HG02840 (cell line): ENCODE measurements around the gene PCGF6.
"Not testable (repeated sequence)": the region's sequence is repeated elsewhere in the genome, so short reads cannot be mapped to it uniquely, and the experiment has no call there.

Source experiments
- ATAC-seq: cut with Tn5 transposase; IDR thresholded peaks from one replicate; pipeline ENCODE4 v1.9.1; 2021; ENCODE audit warnings: mild to moderate bottlenecking, moderate library complexity, moderate number of reproducible peaks; ENCODE audit not compliant: unreplicated experiment, low FRiP score

Gene PCGF6, protein sequence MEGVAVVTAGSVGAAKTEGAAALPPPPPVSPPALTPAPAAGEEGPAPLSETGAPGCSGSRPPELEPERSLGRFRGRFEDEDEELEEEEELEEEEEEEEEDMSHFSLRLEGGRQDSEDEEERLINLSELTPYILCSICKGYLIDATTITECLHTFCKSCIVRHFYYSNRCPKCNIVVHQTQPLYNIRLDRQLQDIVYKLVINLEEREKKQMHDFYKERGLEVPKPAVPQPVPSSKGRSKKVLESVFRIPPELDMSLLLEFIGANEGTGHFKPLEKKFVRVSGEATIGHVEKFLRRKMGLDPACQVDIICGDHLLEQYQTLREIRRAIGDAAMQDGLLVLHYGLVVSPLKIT

DNA sequence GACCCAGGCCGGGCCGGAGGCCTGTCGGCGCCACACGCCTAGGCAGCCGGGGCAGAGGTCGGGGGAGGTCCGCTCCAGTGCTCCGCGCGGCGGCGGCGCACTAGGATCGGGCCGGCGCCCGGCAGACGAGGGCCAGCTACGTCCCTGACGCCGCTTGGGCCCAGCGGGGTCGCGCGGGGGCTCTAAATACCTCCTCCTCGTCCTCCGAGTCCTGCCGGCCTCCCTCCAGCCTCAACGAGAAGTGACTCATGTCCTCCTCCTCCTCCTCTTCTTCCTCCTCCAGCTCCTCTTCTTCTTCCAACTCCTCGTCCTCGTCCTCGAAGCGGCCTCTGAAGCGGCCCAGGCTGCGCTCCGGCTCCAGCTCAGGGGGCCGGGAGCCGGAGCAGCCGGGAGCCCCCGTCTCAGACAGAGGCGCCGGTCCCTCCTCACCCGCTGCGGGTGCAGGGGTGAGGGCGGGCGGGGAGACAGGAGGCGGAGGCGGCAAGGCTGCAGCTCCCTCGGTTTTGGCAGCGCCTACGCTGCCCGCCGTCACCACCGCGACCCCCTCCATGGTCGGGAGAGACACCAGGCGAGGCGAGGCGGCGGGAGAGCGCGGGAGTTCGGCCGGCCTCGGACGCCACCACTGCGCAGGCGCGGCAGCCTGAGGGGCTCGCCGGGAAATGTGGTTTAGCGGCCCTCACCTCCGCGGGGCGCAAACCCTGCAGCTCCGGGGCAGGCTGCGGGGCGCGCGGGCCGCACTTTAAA is at the start of gene PCGF6:
TSS of gene PCGF6 (minus strand) at position 624 of the 744 bp plus-strand sequence. CDS start at position 550, 74 bp downstream.
- ATAC-seq = peak; percentile 84

DNA sequence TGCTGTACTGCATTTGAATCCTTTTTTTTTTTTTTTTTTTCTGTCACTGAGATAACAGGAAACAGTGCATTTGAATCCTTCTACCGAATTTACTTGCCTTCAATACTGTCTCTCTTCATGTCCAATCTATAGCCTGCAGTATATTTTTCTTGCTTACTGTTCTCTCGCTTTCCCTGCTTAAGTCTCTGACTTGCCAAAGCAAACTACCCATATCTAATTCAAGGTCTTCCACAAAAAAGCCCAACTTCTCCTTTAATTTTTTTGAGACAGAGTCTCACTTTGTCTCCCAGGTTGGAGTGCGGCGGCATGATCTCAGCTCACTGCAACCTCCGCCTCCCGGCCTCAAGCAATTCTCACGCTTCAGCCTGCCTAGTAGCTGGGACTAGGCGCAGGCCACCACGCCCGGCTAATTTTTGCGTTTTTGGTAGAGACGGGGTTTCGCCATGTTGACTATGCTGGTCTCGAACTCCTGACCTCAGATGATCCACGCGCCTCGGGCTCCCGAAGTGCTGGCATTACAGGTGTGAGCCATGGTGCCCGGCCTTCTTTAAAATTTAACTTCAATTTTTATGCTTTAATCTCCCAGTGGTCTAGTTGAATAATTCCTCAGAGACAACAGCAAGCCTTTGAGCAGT is 46.4 kb upstream of the PCGF6 start:
- ATAC-seq = no peak

DNA sequence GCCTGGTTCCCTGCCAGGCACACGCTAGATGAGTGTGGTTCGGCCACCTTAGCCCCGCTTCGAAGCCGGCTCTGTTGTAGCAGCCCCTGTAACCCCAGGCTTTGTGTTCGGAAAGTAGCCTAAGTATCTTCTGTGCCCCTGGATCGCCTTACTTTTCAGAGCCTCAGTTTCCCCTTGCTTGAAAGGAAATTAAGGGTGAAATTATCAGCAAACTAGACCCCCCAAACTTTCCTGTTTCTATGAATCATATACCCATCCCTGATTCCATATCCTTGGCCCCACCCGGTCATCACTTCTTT is 45.8 kb upstream of the PCGF6 start:
- no peak for ATAC-seq

DNA sequence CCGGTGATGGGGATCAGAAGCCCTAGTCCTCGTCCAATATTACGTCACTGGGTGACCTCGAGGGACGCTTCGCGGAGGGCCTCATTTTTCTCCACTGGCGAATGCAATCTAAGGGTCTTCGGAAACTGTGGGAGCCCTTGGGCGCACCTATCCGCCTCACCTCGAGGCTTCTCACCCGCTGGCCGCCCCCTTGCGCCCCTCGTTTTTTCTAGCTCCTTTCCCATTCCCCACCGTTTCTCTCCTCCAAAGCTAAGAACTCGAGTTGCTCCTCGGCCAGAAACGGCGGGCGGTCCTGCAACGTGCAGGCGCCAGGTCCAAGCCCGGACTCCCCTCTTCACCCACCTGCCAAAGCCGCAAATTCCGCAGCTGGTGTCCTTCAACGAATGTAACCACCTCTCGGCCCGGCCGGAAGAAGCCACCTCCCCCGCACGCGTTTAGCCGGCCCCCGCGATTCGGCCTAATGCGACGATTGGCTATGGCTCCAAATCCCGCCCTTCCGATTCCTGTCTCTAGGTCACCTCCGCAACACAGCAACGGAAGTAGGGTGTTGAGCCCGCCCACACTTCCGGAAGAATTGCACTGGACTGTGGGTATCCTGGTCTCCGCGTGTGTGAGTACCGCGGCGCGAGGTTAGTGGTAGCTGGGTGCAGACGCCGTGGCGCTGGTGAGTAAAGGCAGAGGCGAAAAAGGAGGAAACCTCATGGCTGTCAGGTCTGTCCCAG is 45.3 kb upstream of the PCGF6 start, which contains the start of the genes ATP5MK and PDCD11:
TSS of gene ATP5MK (minus strand) at position 409 of the 722 bp plus-strand sequence. CDS start 4,018 bp downstream, outside the sequence.
TSS of gene PDCD11 (plus strand) at position 560 of the 722 bp plus-strand sequence. CDS start 1,801 bp downstream, outside the sequence.
- peak; percentile 98 for ATAC-seq

DNA sequence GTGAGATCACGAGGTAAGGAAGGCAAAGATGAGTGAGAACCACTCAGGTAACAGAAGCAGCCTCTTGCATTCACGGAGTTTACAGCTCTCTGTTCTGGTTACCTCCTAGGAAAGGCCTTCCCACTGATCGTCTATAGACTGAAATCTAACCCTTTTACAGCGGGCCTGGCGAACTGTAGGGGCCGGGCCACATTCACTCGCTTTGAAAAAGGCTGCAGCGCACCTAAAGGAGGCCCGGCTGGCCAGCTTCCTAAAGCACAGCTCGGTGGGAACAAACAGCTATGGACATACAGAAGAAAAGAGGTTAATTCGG is 44.8 kb upstream of the PCGF6 start:
- ATAC-seq = no peak

DNA sequence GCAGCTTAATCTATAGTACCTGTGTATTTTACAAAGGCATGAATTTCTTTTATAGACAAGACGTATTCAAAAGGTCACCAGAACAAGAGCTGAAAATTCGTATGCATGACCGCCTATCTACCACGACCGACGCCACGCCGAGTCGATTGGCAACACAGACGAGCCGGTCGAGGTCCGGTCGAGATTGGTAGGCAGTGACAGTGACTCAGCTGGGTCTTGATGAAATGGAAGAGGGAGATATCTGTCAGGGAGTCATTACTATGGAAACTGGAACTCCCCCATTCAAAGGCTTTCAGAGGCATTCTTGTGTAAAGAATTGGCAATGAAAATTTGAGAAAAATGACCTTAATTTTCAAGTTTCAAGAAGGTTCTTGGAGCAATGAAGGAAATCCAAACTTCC is 43.2 kb upstream of the PCGF6 start:
- no peak for ATAC-seq

DNA sequence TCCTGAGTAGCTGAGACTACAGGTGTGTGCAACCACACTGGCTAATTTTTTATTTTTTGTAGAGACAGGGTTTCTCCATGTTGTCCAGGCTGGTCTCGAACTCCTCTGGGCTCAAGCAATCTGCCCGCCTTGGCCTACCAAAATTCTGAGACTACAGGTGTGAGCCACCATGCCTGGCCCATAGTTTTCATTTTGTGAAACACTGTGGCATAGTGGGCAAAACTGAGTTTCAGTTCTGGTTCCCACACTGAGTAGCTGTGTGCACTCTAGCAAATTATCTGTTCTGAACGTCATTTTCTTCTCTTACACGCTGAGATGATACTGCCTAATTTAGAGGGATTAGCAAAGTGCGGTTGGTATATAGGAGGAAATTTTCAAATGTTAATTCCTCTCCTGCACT is 31.8 kb upstream of the PCGF6 start:
- no peak for ATAC-seq

DNA sequence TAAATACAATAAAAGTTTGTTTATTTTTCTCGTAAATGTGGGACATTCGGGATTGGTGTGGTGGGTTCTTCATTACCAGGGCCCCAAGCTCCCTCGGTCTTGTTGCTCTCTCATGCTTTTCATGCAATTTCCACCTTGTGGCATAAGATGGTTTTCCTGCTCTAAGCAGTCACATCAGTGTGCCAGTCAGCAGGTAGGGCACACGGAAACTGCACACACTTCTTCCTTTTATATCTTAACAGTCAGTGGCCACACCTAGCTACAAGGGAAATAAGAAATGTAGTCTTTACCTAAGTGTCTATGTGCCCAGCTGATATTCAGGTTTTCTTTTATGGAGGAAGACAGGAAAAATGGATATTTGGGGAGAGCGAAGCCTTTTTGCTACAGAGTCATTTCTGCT is 23.3 kb upstream of the PCGF6 start:
- no peak for ATAC-seq

DNA sequence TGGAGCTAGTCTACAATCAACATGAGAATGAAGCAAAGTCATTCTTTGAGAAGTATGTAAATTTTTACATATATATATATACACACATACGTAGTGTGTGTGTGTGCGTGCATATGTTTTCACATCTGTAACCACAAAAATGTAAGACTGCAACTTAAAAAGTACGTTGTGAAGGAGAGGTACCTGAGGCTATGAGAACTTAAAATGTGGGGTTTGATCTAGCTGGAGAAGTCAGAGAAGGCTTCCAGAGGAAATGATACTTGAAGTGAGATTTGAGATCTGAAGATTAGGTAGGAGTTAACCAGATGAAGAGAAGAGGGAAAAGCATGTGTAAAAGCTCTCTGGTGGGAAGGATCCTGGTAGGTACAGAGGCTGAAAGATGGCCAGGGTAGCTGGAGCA is 22.6 kb upstream of the PCGF6 start:
- ATAC-seq = no peak

DNA sequence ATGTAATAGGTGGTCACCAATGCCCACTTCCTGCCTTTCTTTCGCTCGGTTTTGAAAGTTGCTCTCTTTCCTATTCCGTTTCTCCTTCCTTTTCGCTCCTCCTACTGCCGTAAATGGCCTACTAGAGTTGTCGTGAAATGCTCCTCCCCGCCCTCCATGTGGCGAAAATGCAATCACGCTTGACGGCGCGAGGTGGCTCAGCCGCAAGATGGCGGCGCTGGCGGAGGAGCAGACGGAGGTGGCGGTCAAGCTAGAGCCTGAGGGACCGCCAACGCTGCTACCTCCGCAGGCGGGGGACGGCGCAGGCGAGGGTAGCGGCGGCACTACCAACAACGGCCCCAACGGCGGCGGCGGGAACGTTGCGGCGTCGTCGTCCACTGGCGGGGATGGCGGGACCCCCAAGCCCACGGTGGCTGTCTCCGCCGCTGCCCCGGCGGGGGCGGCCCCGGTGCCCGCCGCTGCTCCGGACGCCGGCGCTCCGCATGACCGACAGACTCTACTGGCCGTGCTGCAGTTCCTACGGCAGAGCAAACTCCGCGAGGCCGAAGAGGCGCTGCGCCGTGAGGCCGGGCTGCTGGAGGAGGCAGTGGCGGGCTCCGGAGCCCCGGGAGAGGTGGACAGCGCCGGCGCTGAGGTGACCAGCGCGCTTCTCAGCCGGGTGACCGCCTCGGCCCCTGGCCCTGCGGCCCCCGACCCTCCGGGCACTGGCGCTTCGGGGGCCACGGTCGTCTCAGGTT is 17.0 kb upstream of the PCGF6 start, which contains the start of gene TAF5:
TSS of gene TAF5 (plus strand) at position 195 of the 737 bp plus-strand sequence. CDS start at position 209, 14 bp downstream.
- peak; percentile 65 for ATAC-seq

DNA sequence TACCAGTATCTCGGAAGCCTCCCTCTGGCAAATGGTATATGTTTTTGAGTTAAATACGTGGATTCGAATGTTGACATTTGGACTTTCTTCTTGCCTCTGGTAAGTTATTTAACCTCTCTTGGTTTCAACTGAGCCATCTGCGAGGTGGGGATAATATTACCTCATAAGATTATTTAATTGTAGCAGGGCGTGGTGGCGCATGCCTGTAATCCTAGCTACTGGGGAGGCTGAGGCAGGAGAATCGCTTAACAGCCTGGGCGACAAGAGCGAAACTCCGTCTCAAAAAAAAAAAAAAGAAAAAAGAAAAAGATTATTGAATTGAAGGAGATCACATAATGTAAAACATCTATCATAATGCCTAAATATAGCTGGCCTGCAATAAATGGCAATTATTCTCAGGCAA is 16.4 kb upstream of the PCGF6 start:
- no peak for ATAC-seq

DNA sequence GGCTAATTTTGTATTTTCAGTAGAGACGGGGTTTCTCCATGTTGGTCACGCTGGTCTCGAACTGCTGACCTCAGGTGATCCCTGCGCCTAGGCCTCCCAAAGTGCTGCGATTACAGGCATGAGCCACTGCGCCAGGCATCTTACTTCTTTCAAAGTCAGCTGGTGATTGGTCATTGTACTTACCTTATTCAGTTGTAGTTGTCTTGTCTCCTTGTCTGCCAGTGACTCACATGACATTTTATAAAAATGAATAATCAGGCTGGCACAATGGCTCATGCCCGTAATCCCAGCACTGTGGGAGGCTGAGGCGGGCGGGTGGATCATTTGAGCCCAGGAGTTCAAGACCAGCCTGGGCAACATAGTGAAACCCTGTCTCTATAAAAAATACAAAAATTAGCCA is 9.9 kb upstream of the PCGF6 start:
- ATAC-seq = not testable (repeated sequence)

DNA sequence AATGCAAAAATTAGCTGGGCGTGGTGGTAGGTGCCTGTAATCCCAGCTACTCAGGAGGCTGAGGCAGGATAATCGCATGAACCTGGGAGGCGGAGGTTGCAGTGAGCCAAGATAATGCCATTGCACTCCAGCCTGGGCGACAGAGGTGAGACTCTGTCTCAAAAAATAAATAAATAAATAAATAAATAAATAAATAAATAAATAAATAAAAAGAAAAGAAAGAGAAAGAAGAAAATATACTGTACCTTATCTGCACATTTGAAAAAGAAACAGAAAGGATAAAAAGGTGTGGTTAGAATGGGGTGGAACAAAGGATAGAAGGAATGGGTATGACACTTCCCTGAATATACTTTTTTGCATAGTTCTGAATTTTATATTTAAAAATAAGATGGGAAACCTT is 8.6 kb upstream of the PCGF6 start:
- ATAC-seq = not testable (repeated sequence)

DNA sequence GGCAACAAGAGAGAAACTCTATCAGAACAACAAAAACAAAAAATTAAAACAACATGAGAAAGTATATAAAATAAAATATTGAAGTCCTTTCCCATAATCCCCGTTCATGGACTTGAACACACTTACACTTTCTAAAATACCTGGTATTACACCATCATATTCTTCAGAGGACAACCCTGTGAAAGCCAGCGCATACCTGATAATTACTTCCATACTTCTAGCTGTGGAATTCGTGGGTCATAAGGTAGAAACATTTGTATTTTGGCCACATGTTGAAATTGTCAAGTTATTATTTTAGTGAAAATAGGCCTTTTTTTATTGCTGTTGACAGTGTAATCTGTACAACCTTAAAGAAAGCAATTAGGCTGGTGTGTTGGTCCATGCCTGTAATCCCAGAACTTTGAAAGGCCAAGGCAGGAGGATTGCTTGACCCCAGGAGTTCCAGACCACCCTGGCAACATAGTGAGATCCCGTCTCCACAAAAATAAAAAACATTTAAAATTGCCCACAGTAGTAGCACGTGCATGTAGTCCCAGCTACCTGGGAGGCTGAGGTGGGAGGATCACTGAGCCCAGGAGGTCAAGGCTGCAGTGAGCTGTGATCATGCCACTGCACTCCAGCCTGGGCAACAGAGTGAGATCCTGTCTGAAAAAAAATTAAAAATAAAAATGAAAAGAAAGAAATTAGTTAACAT is 5.1 kb upstream of the PCGF6 start:
- no peak for ATAC-seq

DNA sequence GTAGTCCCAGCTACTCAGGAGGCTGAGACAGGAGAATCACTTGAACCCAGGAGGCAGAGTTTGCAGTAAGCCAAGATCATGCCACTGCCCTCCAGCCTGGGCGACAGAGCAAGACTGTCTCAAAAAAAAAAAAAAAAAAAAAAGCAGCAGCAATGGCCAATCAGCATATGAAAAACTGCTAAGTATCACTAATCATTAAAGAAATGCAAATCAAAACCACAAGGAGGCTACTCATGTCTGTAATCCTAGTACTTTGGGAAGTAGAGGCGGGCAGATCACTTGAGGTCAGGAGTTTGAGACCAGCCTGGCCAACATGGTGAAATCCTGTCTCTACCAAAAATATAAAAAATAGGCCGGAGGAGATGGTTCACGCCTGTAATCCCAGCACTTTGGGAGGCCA is 3.6 kb upstream of the PCGF6 start:
- ATAC-seq = not testable (repeated sequence)

DNA sequence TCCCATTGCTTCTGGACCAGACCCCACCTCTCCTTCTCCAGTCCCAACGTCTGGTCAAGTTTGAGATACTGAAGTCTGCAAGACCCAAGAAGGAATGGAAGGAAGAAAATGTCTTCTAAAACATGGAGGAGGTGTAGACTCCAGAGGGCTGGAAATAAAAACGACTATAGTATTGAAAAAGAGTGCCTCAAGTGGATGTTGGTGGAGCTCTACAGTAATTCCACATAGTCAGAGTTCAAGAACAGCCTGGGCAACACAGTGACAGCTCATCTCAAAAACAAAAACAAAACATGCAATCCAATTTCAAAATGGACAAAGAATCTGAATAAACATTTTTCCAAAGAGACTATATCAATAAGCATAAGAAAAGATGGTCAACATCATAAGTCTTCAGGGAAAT is 2.3 kb upstream of the PCGF6 start:
- no peak for ATAC-seq

DNA sequence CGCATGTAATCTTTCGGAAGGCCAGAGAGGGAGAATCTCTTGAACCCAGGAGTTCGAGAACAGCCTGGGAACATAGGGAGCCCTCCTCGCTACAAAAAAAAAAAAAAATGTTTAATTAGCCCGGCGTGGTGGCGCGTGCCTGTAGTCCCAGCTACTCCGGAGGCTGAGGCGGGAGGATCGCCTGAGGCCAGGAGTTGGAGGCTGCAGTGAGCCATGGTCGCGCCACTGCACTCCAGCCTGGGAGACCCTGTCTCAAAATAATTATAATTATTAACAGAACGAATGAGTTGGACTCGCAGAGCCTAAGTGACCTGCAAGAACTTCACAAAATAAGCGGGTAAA is 794 bp downstream of the PCGF6 start:
- no peak for ATAC-seq

DNA sequence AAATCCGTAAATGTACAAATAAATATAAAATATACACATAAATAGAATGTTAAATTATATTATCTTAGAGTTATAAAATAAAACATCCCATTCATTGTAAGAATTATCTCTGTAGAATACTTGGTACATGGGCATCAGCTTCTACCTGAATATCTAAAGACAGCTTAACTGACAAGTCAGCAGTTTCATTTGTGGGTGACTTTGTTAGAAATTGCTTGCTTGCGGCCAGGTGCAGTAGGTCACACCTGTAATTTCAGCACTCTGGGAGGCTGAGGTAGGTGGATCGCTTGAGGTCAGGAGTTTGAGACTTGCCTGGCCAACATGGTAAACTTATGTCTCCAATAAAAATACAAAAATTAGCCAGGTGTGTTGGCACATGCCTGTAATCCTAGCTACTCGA is 14.6 kb downstream of the PCGF6 start:
- ATAC-seq = no peak

DNA sequence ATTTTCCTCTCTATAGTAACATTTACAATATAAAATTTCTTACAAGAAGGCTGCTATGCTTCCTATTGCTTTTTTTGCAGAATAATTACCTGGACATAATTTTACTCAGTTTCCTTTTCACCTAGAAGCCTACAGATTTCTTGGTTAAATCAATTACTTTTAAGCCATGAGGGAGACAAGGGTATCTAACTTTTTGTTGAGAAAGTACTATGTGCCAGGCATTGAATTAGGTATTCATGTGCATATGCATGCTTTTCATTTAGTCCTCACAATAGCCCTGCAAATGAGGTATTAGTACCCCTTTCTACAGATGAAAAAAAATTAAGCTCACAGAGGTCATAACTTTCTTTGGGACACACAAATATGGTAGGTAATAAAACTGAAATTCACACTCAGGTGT is 16.4 kb downstream of the PCGF6 start:
- ATAC-seq = no peak
